NOMO-1 treated with DMSO at 0.1 percent for 48 hours (cell line): ENCODE data around the gene NFASC.

Experiments
- DNase-seq: peaks from one replicate; lab custom pipeline; 2025; ENCODE audit not compliant: unreplicated experiment; lab: John Stamatoyannopoulos, UW

The NFASC gene

DNA sequence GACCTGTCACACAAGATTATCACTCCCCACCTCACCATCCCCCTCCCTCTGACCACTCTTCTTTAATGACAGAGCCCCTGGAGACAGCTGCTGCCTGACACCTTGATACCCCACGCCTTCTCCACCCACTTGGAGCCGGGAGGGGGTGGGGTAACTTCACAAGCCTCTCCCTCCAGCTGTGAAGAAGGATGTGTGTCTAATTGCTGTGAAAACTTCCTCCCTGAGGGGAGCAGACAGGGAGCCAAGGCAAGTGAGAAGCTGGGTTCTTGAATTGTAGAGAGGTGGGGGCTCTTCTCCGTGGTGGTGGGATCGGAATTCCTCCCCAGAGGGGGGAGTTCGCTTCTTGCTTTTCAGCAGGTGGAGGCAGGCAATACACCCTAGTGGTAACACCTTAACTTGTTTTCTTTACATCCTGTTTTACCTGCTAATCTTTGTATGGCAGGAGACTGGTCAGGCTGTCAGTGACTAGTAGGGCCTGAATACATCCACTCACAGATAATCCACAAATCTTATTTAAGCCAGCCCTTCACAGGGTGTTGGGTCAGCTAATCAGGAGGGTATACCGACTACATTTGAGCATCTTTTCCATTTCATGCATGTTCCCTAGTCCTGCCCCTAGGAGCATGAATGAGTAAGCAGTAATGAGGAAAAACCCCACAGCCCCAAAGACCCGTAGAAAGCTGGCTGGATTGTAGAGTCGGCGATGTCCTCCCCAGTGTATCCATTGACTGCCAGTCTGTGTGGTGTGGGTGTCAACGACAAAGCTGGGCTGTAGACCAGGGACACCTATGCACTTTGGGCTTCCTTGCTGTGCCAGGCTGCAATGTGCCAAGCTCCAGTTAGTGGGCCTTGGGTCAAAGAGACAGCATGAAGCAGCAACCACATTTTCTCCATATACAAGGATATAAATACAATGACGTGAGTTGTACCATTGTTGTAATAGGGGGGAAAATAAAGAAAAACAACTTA is 57.3 kb downstream of the NFASC start:
- no peak for DNase-seq

DNA sequence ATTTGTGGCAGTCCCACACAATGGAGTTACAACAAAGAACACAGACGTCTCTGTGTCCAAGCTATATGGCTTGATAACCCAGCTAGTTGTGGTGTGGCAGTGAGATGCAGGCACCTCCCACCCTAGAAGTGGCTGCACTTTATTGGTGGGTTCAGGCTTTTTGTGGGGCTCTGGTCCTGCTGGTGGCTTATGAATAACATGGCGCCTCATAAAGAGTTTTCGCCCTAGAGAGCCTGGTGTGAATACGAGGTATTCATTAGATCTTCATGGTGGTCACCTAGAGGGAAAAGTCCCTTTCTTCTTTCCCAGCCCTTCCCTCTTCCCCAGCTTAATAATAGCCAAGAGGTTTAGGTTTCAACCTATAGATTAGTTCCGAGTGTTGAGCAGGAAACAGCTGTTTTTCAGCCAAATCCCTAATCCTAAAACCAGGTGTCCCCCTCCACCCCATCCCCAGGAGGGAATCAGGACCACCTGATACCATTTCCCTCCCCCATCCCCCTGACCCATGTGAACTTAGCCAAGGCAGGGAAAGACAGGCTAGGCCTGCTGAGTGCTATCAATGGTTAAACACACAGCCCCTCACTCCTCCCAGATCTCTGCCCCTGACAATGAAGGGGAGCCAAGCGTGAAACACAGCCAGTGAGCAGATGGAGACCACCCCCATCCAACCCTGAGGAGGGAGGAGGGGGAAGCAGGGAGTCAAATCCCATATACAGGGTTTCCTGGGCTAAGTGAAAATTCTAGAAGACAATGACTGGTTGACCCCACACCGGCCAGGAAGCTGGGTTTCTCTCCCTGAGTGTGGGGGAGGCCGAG is 58.2 kb downstream of the NFASC start:
- DNase-seq: no peak

DNA sequence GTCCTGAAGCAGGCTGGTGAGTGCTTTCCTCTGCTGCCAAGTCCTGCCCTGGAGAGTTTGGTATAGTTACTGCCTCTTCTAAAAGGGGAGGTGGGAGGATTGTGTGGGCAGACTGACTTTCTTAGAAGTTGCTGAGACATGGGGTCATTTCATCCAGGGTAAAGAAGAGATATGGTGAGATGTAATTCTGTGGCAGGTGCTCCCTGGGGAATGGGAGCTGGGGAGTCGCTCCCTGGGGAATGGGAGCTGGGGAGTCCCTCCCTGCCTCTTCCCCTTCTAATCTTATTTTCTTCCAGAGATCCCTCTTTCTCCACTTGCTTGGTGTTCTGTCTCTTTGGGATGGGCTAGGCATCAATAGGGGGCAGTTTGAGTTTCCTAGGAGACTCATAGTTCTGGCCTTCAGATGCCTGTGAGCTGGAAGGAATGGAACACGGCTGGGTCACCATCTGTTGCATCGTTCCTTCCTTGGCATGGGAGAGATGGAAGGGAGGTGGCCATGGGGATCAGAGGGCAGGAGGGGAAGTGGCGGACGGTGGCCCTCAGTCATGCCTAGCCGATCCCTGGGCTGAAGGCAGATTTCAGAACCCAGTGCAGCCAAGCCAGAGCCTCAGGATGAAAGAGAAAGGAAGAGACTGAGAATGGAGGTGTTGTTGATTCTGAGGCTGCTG is 59.0 kb downstream of the NFASC start:
- DNase-seq: no peak

DNA sequence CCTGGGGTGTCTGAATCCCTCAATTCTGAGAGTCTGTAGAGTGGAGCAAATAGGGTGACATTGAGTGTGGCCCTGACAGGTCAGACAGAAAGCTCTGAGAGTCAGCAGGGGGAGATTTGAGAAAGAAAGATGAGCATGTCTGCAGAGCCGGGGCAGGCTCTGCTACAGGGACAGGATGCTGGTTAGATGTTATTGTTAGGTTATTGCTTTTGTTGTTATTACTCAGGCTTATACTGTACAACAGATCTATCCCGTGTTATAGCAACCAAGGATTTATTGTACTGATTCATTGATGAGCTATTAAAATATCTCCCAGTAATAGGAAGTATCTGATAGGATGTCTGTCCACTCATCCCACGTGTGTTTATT is 59.5 kb downstream of the NFASC start:
- DNase-seq: no peak

DNA sequence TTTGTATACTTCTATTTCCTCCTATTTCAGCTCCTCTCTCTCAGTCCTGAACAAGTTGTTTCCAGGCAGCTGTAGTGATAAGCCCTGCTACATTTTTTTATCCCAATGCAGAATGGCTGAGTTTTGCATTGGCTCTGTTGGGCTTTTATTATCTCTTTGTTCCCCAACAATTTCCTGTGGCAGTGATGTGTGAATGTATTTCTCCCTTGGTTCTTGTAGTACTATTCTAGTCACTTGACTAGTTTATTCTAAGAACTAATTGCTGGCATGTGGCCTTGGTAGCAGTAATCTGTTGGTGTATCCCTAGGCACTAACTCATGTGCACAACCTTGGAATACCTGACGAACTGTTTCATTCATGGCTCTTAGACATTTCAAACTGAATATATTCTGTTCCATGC is 60.7 kb downstream of the NFASC start:
- DNase-seq: no peak

DNA sequence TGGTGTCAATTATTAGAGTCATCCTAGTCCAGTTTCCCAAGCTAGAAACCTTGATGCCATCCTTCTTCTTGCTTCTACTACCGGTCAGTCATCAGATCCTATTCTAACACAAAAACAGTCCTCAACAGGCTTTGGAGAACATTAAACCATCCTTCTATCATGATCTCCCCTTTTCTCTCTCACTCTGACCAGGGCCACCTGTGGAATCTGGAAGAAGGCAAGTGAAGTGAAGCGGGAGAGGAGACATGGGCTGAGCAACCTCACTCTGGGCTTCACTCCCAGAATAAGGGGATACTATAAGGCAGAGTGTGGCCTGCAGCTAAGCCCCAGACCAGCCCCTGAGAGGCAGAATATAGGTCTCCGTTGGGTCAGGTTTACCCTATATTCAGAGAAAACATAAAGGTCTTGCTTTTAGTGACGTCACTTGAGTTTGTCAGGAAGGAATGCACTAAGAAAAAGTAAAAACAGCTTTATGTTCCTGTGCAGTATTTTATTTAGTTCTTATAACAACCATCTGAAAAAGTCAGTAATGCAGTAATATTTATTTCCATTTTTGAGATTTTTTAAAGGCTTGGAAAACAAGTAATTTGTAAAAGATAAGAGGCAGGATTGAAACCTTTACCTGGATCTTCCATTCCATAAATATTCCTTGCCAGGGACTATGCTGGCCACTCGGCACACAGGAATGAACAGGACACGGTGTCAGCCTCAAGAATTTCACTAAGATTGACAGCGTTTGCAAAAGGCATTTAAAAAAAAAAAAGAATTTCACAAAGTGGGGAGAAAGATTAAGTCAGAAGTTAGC is 61.3 kb downstream of the NFASC start:
- DNase-seq: no peak

DNA sequence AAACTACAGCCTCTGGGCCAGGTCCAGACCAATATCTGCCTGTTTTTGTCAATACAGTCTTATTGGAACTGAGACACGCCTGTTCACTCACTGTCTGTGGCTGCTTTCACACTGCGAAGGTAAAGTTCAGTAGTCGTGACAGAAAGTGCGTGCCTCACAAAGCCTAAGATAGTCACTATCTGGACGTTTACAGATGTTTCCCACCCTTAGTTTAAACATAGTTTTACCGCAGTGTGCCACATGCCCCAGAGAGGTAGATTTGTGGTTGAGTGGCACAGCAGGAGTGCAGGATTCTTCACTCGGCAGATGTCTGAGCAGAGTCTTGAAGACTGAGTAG is 61.9 kb downstream of the NFASC start:
- no peak for DNase-seq

DNA sequence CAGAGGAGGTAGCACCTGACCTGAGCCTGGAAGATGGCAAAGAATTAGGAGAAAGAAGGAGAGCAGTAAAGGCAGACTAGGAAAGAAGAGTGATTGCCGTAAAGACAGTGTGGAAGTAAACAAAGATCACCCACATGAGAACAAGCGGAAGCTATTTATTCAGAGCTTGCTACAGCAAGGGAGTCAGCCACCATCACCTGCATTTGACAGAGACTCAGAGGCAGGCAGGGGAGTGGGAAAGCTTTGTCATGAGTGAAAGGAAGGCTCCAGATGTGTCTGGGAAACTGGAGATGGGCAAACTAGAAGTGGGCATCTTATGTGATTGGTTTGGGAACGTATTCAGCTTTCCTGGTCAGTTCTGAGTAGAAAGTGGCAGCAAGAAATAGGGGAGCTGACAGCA is 64.5 kb downstream of the NFASC start:
- DNase-seq: no peak

DNA sequence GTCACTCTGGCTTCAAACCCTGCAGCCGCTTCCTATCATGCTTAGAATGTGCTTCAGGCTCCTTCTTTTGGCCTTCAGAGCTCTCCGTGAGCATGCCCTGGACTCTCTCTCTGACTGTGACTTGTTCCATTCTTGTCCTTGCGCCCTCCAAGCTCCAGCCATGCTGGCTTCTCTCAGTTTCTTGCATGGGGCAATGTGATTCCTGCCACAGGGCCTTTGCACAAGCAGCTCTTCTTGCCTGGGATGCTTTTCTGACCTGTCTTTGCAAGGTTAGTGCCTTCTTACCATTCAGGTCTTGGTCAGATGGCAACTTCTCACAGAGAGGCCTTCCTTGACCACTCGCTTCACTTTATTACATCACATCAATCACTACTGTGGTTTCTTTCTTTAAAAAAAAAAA is 66.1 kb downstream of the NFASC start:
- no peak for DNase-seq

DNA sequence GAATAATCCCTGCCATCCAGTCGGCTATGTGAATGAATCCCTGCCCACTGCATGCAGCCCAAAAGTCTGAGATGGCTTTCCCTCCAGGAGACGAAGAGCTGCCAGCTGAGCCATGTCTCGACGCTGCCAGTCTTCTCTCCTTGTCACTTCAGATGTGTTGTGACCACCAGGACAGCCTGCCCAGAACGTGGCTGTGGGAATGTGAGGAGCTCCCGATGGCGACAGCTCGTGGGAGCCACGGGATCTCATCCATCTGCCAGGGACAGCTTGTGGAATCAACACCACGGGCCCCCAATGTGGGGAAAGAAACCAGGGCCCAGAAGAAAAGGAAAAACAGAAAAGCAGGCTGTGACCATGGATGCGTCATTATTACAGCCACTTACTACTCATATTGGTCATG is 67.2 kb downstream of the NFASC start:
- DNase-seq: no peak

DNA sequence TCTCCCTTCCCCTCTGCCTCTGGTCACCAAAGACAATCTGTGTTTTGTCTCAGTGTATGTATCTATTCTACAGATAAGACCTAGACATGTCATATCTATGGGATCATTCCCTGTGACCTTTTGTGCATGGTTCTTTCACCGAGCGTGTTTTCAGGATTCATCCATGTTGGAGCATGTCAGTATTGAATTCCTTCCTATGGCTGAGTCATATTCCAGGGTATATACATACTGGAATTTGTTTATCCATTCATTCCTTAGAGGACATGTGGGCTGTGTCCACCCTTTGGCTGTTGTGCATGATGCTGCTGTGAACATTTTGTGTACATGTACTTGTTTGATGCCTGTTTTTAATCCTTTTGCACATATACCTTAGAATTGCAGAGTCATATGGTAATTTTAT is 69.9 kb downstream of the NFASC start:
- no peak for DNase-seq

DNA sequence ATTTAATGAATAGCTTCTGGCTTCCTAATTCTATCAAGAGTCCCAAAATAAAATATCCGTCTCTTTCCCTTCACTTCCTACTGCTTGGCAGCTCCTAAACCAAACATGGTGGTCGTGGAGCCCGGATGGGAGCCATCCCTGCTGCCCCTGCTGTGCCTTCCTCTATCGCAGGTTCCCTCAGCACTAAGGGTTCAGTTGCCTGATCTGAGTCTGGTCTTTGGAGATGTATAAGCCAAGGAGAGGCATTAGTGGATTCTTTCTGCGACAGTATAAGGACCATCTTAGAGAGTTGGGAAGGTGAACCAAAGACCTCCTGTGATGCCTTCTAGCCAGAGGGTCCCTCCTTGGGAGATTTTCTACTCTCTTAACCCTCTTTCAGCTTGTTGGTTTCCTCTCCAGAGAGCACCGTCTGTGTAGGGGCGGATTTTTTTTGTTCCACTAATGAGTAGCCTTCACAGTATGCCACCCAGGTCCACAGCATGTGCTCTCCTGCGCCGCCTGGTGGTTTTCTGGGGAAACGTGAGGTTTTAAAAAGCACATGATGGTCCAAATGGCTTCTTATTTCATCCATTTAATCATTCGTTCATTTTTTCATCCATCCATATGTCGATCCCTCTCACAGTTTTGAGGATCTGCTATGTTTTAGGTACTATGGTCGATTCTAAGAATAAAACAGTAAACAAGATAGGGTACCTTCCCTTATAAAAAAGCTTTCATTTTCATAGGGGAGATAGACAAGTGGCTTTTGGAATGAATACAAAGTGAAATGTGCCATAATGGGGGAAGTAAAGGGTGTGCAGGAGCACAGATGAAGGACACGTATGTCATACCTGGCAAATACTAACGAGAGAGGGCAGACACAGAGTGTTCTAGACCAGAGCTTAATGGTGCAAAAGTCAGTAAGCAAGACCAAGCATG is 71.0 kb downstream of the NFASC start:
- DNase-seq: peak; percentile 32

DNA sequence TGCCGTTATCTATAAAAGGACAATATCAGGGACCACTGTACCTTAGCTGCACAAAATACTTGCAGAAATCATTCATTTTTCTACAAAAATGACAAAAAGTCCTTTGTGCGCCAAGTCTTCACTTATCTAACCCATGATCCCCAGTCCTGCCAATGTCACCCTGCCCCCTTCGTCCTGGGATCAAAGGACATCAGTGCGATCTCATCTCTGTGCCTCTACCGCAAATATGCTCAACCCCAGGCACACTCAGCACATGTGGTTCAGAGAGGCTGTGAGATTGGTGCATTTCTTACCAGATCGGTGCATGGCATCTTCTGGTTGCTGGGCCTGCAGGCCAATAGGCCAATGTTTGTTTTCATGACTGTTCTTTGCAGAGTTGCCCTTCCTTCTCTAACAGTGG is 72.8 kb downstream of the NFASC start:
- DNase-seq: no peak

DNA sequence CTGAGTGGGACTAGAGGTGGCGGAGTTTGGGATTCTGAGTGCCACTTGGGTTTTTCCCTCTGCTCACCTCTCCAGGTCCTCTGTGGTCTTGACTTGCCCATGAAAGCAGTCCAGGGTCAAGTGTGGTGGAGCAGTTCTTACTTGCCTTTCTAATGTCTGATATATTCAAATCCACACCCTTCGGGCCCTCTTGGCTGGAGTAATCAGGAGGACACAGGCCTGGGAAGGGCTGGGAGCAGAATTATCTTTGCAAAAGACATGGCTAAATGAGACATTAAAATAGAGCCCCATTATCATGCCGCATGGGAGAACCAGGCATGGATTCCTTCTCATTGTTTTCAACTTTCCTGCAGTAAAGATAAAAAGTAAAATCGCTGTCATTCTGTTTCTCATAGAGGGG is 74.0 kb downstream of the NFASC start:
- DNase-seq: no peak

DNA sequence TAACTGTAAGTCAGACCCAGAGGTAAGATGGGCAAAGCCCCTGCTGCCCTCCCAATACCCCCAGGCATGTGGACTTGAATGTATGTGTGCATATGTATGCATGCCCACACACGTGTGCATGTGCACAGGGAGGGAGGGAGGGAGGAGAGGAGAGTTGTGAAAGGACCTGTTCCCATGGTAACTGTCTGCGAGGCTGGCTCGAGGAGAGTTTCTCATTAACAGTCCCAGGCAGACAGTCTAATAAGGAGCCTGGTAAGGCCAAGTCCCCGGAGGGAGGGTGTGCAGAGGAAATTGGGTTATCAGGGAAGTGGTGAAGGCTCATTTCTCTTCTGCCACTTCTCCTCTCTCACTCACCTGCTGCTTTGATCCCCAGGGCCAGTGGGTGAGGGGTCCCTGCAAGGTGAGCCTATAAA is 74.9 kb downstream of the NFASC start:
- no peak for DNase-seq

DNA sequence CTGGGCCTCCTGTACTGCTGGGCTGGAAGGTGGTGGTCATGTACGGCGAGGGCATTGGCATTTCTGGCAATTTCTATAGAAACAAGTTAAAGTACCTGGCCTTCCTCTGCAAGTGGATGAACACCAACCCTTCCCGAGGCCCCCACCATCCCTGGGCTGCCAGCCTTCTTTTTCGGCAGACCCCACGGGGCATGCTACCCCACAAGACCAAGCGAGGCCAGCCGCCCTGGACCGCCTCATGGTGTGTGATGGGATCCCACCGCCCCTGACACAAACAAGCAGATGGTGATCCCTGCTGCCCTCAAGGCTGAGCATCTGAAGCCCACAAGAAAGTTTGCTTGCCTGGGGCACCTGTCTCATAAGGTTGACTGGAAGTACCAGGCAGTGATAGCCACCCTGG is 76.0 kb downstream of the NFASC start:
- no peak for DNase-seq

DNA sequence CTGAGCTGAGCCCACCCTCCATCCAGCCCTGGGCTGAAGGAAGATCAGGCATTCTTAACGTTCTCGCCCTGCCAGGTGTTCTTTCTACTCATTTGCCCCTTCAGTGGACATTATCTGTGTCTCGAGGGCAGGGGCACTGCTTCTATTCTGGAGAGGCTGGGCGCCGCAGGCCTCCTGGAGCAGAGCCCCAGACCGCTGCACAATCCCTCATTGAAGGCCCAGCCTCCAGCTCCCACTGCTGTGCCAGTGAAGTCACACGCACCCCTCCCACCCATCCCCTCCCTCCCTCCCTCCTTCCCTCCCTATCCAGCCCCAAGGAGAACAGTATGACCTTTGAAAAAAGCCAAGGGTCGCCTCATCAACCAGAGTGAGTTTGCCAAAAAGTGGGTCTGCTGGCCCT is 76.7 kb downstream of the NFASC start:
- DNase-seq: no peak

DNA sequence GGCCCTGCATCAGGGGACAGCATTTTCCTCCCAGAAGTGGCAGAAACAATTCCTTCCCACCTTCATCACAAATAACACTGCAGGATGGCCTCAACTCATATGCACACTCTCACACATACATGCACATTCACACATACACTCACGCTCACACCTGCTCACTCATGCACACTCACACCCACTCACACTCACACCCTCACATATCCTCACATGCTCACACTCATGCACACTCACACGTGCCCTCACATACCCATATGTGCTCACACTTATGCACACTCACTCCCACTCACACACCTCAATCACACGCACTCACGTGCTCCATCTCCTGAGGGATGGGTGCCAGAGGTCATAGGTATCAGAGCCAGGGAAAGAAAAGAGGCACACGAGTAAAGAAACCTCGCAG is 77.1 kb downstream of the NFASC start:
- DNase-seq: no peak

DNA sequence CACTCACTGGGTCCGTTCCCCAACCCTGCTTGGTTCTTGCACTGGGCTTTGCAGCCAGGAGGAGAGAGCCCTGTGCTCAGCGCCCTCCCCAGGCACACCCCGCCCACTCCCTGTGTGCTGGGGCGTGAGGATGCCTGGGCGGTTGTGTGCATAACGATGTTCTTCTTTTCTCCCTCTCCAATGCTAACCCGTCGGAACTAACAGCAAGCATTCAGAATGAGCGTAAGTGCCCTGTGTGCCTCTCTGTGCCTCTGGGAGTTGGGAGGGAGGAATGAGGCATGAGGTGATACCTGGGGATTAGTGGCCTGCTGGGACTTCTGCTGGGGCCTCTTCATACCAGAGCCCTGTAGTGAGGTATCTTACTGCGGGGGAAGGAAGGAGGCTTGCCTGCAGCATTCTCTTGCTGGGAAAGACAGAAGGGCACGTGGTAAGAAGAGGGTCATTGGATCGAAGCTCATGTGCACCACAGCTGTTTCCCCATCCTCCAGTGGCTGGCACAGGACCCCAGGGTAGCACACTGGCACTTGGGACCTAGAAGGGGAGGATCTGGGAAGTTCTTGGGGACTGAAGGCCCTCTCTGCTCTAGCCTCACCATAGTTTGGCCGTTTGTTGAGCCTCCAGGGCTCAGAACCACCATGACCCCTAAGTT is 79.8 kb downstream of the NFASC start:
- no peak for DNase-seq
